Ovary (tissue), 9 donors: ENCODE data around the gene ZNF541. TPM values are rescaled to one million over a fixed set of nuclear protein-coding genes. Genes with fewer than 3 reads are reported as not detected.

Experiments used
- DNase-seq, 5 donors: peaks; one replicate each; pipeline ENCODE4 v3.0.0-alpha.2; 2019 to 2020
- H3K27ac ChIP-seq, 2 donors: fragments of 200-600 bp; one replicate each; pipeline versions ENCODE4 v1.5.1 to v1.8.0; 2019 to 2022
- H3K27me3 ChIP-seq: fragments of 200-600 bp; one replicate; pipeline ENCODE4 v1.8.0; 2022
- H3K36me3 ChIP-seq: fragments of 200-600 bp; sonication (generic); one replicate; pipeline ENCODE4 v1.5.1; 2019
- H3K4me1 ChIP-seq: one replicate; pipeline ENCODE4 v1.8.1; 2013; ENCODE audit warnings: mild to moderate bottlenecking, moderate library complexity; ENCODE audit not compliant: insufficient read depth
- H3K4me3 ChIP-seq: fragments of 200-600 bp; sonication (generic); one replicate; pipeline ENCODE4 v1.5.1; 2017
- H3K9me3 ChIP-seq, 2 donors: fragments of 200-600 bp in 1 of 2; sonication (generic) in 1 of 2; one replicate each; pipeline versions ENCODE4 v1.5.1 to v1.8.1; 2013 to 2019; ENCODE audit warnings: mild to moderate bottlenecking in 1 of 2, moderate library complexity in 1 of 2
- EP300 ChIP-seq: sonication (generic); formaldehyde crosslinking; IDR thresholded peaks from one replicate; pipeline ENCODE4 v1.6.1; 2017; ENCODE audit warnings: antibody characterized with exemption
- POLR2A ChIP-seq: fragments of 450-650 bp; IDR thresholded peaks from one replicate; pipeline ENCODE4 v1.6.1; 2017; ENCODE audit warnings: antibody characterized with exemption, mild to moderate bottlenecking, moderate library complexity
- WGBS, 3 donors: extraction: QIAGEN DNeasy Blood & Tissue Kit in 1 of 3; methylation state at CpG; one replicate each; pipeline versions ENCODE4 v1.1.5 to v1.1.7; 2013 to 2017; 5-methylcytosine and 5-hydroxymethylcytosine counted together
- intact Hi-C, 4 donors: fragments of 100-400 bp; cut with DNase I; formaldehyde crosslinking; loops; one replicate each; pipeline versions ENCODE4 v1.11.0 to v1.15.1; 2022 to 2023
- polyA plus RNA-seq, 2 donors: library from polyadenylated mRNA; stranded (reverse); fragments of 200-250 nt in 1 of 2; fragments of 350-450 nt in 1 of 2; fragmentation: Illumina TruSeq in 1 of 2; extraction: RNeasy Lipid Tissue Mini Kit (QIAGEN cat#74804) in 1 of 2; gene quantifications; one replicate each; pipeline ENCODE4 v1.2.3, GENCODE V29; 2013 to 2014
- total RNA-seq, 7 donors: library from RNA; depleted of rRNA in 2 of 7; stranded (reverse); fragments of >200 nt in 2 of 7; fragmentation: NEBNext Ultra II Directional in 3 of 7; extraction: Animal tissue kit (Norgen Biotek cat#: 25700) in 3 of 7; gene quantifications; one replicate each; pipeline versions ENCODE4 v1.1.0 to v1.2.4, GENCODE V29; 2016 to 2023
- TF ChIP-seq, protein P1 (sequence below), 3 donors: fragments of 450-650 bp in 2 of 3; fragments of 200-600 bp in 1 of 3; IDR thresholded peaks; one replicate each; pipeline versions ENCODE4 v1.5.1 to v1.8.0; 2016 to 2022; ENCODE audit warnings: antibody characterized with exemption in 3 of 3, mild to moderate bottlenecking in 1 of 3
- donor health status: DM: no; HTN: no; CAD: no; lungs with moderate emphysema.
- donor health status: DM: no; HTN: no; CAD: no.
- donor health status: Bipolar disorder and iron deficiency.
- donor health status: DM: yes; HTN: yes; CAD: no.
- donor health status: DM: no; HTN: no; CAD: no.
- donor health status: DM: yes; HTN: yes; CAD: no.

Gene ZNF541
- total and polyA plus RNA-seq, 9 donors: 0.62 to 2.5 (median 1.5) TPM

DNA sequence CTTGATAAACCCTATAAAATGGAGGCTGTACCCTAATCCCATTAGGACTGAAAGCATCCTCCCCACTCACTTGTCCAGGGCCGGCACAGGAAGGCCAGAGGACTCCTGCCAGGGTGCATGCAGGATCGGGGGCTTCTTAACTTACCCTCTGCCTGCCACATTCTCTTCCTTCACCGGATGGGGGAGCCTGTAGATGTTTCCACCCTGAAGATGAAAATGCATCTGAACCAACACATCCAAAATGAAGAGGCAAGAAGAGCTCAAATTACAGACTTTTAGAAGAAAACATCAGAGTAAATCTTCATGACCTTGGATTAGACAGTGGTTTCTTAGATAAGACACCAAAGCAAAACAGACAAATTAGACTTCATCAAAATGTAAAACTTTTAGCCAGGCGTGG lies 32.2 kb downstream of the ZNF541 start:
- Histone ChIP-seq H3K27ac (no peak overlapping the region), H3K9me3 (no peaks in the 10 kb centered on the region), H3K36me3 (no peaks in the 10 kb centered on the region), H3K4me3 (no peak overlapping the region), H3K4me1 (peaks cover 6% of the 10 kb centered on the region), H3K27me3 (no peaks in the 10 kb centered on the region)
- peak in 2 of 5 donors; percentile 28 to 52 for DNase-seq
- WGBS, 3 donors: 8 to 18% (median 10%) methylated on average over 4 of the region's 4 CpGs
- TF ChIP-seq, protein P1, sequence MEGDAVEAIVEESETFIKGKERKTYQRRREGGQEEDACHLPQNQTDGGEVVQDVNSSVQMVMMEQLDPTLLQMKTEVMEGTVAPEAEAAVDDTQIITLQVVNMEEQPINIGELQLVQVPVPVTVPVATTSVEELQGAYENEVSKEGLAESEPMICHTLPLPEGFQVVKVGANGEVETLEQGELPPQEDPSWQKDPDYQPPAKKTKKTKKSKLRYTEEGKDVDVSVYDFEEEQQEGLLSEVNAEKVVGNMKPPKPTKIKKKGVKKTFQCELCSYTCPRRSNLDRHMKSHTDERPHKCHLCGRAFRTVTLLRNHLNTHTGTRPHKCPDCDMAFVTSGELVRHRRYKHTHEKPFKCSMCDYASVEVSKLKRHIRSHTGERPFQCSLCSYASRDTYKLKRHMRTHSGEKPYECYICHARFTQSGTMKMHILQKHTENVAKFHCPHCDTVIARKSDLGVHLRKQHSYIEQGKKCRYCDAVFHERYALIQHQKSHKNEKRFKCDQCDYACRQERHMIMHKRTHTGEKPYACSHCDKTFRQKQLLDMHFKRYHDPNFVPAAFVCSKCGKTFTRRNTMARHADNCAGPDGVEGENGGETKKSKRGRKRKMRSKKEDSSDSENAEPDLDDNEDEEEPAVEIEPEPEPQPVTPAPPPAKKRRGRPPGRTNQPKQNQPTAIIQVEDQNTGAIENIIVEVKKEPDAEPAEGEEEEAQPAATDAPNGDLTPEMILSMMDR (IDR thresholded peaks at IDR 0.05): peak; percentile 10 to 42 (median 37)
- TF ChIP-seq EP300: no peak
- intact Hi-C loops: no loop called here

DNA sequence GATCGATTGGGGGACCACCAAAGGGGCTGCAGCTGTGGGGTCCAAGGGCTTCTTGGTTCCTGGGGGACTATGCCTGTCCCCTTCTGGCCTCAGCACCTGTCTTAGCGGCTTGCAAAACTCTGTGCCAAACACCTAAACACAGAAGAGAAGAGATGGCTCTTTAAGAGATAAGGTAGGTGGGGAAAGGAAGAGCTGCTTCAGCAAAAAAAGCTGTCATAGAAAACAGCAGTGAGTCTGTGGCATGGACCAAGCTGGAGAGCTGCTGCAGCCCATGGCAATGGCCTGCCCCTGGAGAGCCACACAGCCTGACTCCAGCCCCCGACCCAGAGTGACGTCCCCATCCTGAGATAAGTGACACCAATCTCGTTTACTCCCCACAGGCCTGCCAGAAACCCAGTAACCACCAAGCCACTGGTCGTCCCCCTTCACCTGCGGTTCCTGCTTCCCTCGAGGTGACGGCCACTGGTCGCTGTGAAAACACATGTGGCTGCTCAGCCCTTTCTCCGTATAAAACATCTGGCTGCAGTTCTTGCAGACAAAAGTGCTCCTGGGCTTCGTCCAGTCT lies 33.1 kb downstream of the ZNF541 start:
- 51 to 59% (median 51%) methylated on average over 12 of the region's 12 CpGs for WGBS, 3 donors
- Histone ChIP-seq H3K36me3 (no peaks in the 10 kb centered on the region), H3K27me3 (no peaks in the 10 kb centered on the region), H3K4me3 (no peak overlapping the region), H3K9me3 (no peaks in the 10 kb centered on the region), H3K27ac (no peak overlapping the region), H3K4me1 (peaks cover 4% of the 10 kb centered on the region)
- DNase-seq: no peak
- intact Hi-C loops: no loop called here
- TF ChIP-seq POLR2A (no peak), EP300 (no peak)
- TF ChIP-seq, protein P1 (IDR thresholded peaks at IDR 0.05): no peak

DNA sequence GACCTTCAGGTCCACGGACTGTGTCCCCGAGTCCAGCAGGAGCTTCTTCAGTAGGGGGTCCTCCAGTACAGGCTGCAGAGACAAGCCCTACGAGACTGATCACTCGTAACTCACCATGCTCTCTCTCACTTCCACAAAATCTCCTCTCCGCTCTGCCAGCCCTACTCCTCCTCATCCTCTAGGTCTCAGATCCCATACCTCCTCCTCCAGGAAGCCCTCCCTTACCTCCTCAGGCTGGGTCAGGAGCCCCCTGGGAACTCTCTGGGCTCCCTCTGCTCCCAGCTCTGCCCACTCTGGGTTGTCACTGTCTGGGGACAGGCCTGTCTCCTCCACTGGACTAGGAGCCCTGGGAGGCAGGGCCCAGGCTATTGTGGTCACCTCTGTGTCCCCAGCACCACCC lies 34.1 kb downstream of the ZNF541 start:
- 89 to 94% (median 90%) methylated on average over 5 of the region's 5 CpGs for WGBS, 3 donors
- DNase-seq: no peak
- Histone ChIP-seq H3K4me3 (no peak overlapping the region), H3K9me3 (no peaks in the 10 kb centered on the region), H3K27ac (no peak overlapping the region), H3K4me1 (peaks cover 4% of the 10 kb centered on the region), H3K27me3 (no peaks in the 10 kb centered on the region), H3K36me3 (no peaks in the 10 kb centered on the region)
- TF ChIP-seq EP300 (no peak), POLR2A (no peak)
- TF ChIP-seq, protein P1 (IDR thresholded peaks at IDR 0.05): no peak
- intact Hi-C loops: no loop called here

DNA sequence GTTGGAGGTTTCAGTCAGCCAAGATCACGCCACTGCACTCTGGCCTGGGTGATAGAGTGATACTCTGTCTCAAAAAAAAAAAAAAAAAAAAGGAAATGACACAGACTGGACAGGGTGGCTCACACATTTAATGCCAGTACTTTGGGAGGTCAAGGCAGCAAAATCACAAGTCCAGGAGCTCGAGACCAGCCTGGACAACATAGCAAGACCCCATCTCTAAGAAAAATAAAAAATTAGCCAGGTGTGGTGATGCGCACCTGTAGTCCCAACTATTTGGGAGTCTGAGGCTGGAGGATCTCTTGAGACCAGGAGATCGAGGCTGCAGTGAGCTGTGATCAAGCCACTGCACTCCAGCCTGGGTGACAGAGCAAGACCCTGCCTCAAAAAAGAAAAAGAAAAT lies 35.5 kb downstream of the ZNF541 start:
- intact Hi-C loops: no loop called here
- H3K4me1 ChIP-seq: peaks cover 4% of the 10 kb centered on the region
- H3K4me3 ChIP-seq: no peak overlapping the region
- WGBS, 3 donors: 92 to 95% (median 95%) methylated on average over 4 of the region's 4 CpGs
- no peak for DNase-seq
- H3K36me3 ChIP-seq: no peaks in the 10 kb centered on the region
- no peak for TF ChIP-seq POLR2A
- TF ChIP-seq, protein P1 (IDR thresholded peaks at IDR 0.05): no peak
- no peak for TF ChIP-seq EP300
- no peaks in the 10 kb centered on the region for H3K27me3 ChIP-seq
- no peak overlapping the region for H3K27ac ChIP-seq
- no peaks in the 10 kb centered on the region for H3K9me3 ChIP-seq
